C4-2B (cell line): ENCODE data around the gene TMEFF2.
"Not testable (repeated sequence)": the region's sequence is repeated elsewhere in the genome, so short reads cannot be mapped to it uniquely, and the experiment has no call there.

Experiments
- ZFX ChIP-seq: fragments of 450-650 bp; IDR thresholded peaks from 2 replicates; pipeline ENCODE4 v1.6.1; 2017
- TF ChIP-seq, protein P1 (sequence below): fragments of 450-650 bp; conservative IDR thresholded peaks from 2 replicates; pipeline ENCODE4 v1.5.1; 2017; ENCODE audit warnings: mild to moderate bottlenecking

DNA sequence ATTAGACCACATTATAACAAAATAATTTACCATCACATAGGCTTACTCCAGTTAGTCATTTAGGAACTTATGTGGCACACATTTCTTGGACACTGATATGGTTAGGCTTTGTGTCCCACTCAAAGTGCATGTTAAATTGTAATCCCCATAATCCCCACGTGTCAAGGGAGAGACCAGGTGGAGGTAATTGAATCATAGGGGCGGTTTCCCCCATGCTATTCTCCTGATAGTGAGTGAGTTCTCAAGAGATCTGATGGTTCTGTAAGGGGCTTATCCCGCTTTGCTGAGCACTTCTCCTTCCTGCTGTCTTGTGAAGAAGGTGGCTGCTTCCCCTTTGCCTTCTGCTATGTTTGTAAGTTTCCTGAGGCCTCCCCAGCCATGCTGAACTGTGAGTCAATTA lies 114.6 kb downstream of the TMEFF2 start:
- TF ChIP-seq, protein P1, sequence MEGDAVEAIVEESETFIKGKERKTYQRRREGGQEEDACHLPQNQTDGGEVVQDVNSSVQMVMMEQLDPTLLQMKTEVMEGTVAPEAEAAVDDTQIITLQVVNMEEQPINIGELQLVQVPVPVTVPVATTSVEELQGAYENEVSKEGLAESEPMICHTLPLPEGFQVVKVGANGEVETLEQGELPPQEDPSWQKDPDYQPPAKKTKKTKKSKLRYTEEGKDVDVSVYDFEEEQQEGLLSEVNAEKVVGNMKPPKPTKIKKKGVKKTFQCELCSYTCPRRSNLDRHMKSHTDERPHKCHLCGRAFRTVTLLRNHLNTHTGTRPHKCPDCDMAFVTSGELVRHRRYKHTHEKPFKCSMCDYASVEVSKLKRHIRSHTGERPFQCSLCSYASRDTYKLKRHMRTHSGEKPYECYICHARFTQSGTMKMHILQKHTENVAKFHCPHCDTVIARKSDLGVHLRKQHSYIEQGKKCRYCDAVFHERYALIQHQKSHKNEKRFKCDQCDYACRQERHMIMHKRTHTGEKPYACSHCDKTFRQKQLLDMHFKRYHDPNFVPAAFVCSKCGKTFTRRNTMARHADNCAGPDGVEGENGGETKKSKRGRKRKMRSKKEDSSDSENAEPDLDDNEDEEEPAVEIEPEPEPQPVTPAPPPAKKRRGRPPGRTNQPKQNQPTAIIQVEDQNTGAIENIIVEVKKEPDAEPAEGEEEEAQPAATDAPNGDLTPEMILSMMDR, result not testable (repeated sequence)
- TF ChIP-seq ZFX, result not testable (repeated sequence)
